H9 (cell line): ENCODE results near the gene MAPKAPK3. TPM values are rescaled to one million over a fixed set of nuclear protein-coding genes. Genes with fewer than 3 reads are reported as not detected.

ENCODE experiments used
- DNase-seq: peaks from one replicate; pipeline ENCODE4 v3.0.0-alpha.2; 2017
- H2AFZ ChIP-seq: one replicate; pipeline ENCODE4 v1.6.1; 2013; ENCODE audit warnings: mild to moderate bottlenecking, low read length, control low read depth, moderate library complexity
- H2AK5ac ChIP-seq: 2 replicates; pipeline ENCODE4 v1.6.1; 2013; ENCODE audit warnings: low read length, control low read depth, mixed read lengths; ENCODE audit not compliant: insufficient read length
- H2BK120ac ChIP-seq: one replicate; pipeline ENCODE4 v1.6.1; 2013; ENCODE audit warnings: low read depth, mild to moderate bottlenecking, low read length, control low read depth, inconsistent platforms; ENCODE audit not compliant: poor library complexity, severe bottlenecking
- H2BK12ac ChIP-seq: 2 replicates; pipeline ENCODE4 v1.6.1; 2013; ENCODE audit warnings: low read length, control low read depth, mixed read lengths, low read depth; ENCODE audit not compliant: insufficient read length
- H2BK15ac ChIP-seq: 2 replicates; pipeline ENCODE4 v1.6.1; 2013; ENCODE audit warnings: low read depth, low read length, control low read depth
- H2BK20ac ChIP-seq: one replicate; pipeline ENCODE4 v1.6.1; 2013; ENCODE audit warnings: low read depth, mild to moderate bottlenecking, low read length, control low read depth, inconsistent platforms; ENCODE audit not compliant: poor library complexity, severe bottlenecking
- H2BK5ac ChIP-seq: 2 replicates; pipeline ENCODE4 v1.6.1; 2013; ENCODE audit warnings: low read length, control low read depth, mixed read lengths; ENCODE audit not compliant: insufficient read length
- H3K14ac ChIP-seq: 2 replicates; pipeline ENCODE4 v1.6.1; 2013; ENCODE audit warnings: low read length, control low read depth; ENCODE audit not compliant: insufficient read depth
- H3K18ac ChIP-seq: 2 replicates; pipeline ENCODE4 v1.6.1; 2013; ENCODE audit warnings: low read depth, mild to moderate bottlenecking, mixed read lengths, low read length, control low read depth; ENCODE audit not compliant: insufficient read length
- H3K23ac ChIP-seq: 2 replicates; pipeline ENCODE4 v1.6.1; 2013; ENCODE audit warnings: low read length, control low read depth, mixed read lengths, low read depth; ENCODE audit not compliant: insufficient read length
- H3K23me2 ChIP-seq: 2 replicates; pipeline ENCODE4 v1.6.1; 2013; ENCODE audit warnings: low read depth, mild to moderate bottlenecking, mixed read lengths, low read length, control low read depth; ENCODE audit not compliant: insufficient read length, poor library complexity, severe bottlenecking
- H3K27ac ChIP-seq: 2 replicates; pipeline ENCODE4 v1.5.1; 2013; ENCODE audit warnings: low read length, control low read depth, mixed read lengths, low read depth; ENCODE audit not compliant: insufficient read length
- H3K27me3 ChIP-seq: 2 replicates; pipeline ENCODE4 v1.6.1; 2013; ENCODE audit warnings: low read length, control low read depth, inconsistent platforms; ENCODE audit not compliant: insufficient read depth
- H3K4ac ChIP-seq: 2 replicates; pipeline ENCODE4 v1.6.1; 2013; ENCODE audit warnings: low read depth, mild to moderate bottlenecking, control low read depth, inconsistent platforms, low read length, moderate library complexity
- H3K4me1 ChIP-seq: 2 replicates; pipeline ENCODE4 v1.6.1; 2013; ENCODE audit warnings: low read length, control low read depth, inconsistent platforms; ENCODE audit not compliant: insufficient read depth
- H3K4me2 ChIP-seq: 2 replicates; pipeline ENCODE4 v1.6.1; 2013; ENCODE audit warnings: low read length, control low read depth, mixed read lengths; ENCODE audit not compliant: insufficient read length, insufficient read depth
- H3K56ac ChIP-seq: 2 replicates; pipeline ENCODE4 v1.6.1; 2013; ENCODE audit warnings: low read depth, mild to moderate bottlenecking, mixed read lengths, low read length, control low read depth; ENCODE audit not compliant: insufficient read length
- H3K79me1 ChIP-seq: 2 replicates; pipeline ENCODE4 v1.6.1; 2013; ENCODE audit warnings: low read depth, mild to moderate bottlenecking, moderate library complexity, low read length, control low read depth, inconsistent platforms; ENCODE audit not compliant: insufficient read depth, poor library complexity, severe bottlenecking
- H3K79me2 ChIP-seq: 2 replicates; pipeline ENCODE4 v1.6.1; 2013; ENCODE audit warnings: low read length, control low read depth, inconsistent platforms; ENCODE audit not compliant: insufficient read depth
- H3K9ac ChIP-seq: 2 replicates; pipeline ENCODE4 v1.6.1; 2013; ENCODE audit warnings: low read length, control low read depth, mixed read lengths; ENCODE audit not compliant: insufficient read length; ENCODE audit errors: extremely low read depth
- H3K9me3 ChIP-seq: one replicate; pipeline ENCODE4 v1.6.1; 2013; ENCODE audit warnings: low read depth, low read length, inconsistent platforms; ENCODE audit not compliant: control insufficient read depth
- H3T11ph ChIP-seq: one replicate; pipeline ENCODE4 v1.6.1; 2013; ENCODE audit warnings: mild to moderate bottlenecking, low read length, control low read depth, inconsistent platforms
- H4K20me1 ChIP-seq: one replicate; pipeline ENCODE4 v1.6.1; 2013; ENCODE audit not compliant: control insufficient read depth, insufficient read length, insufficient read depth
- H4K5ac ChIP-seq: 2 replicates; pipeline ENCODE4 v1.6.1; 2013; ENCODE audit warnings: low read depth, mild to moderate bottlenecking, mixed read lengths, low read length, control low read depth; ENCODE audit not compliant: insufficient read length
- H4K8ac ChIP-seq: replicated peaks from 2 replicates; pipeline ENCODE4 v1.6.1; 2013; ENCODE audit warnings: low read length, control low read depth, mixed read lengths, low read depth; ENCODE audit not compliant: insufficient read length
- H4K91ac ChIP-seq: 2 replicates; pipeline ENCODE4 v1.6.1; 2013; ENCODE audit warnings: low read depth, mild to moderate bottlenecking, moderate library complexity, mixed read lengths, low read length, control low read depth; ENCODE audit not compliant: insufficient read length
- H3K27ac Mint-ChIP-seq, 3 experiments: 2 replicates in 2 of 3; 3 replicates in 1 of 3; pipeline ENCODE4 v1.8.0; 2020 to 2021; ENCODE audit warnings: mixed read lengths in 3 of 3, mild to moderate bottlenecking in 1 of 3, moderate library complexity in 1 of 3
- H3K27me3 Mint-ChIP-seq: 2 replicates; pipeline ENCODE4 v1.8.0; 2021; ENCODE audit warnings: low read depth, mild to moderate bottlenecking, moderate library complexity, mixed read lengths
- H3K36me3 Mint-ChIP-seq, 3 experiments: 2 replicates in 2 of 3; 3 replicates in 1 of 3; pipeline ENCODE4 v1.8.0; 2020 to 2021; ENCODE audit warnings: low read depth in 3 of 3, mixed read lengths in 3 of 3; ENCODE audit not compliant: insufficient read depth in 1 of 3
- H3K4me1 Mint-ChIP-seq, 2 experiments: 2 replicates each; pipeline ENCODE4 v1.8.0; 2020; ENCODE audit warnings: mixed read lengths in 2 of 2
- H3K4me3 Mint-ChIP-seq, 2 experiments: 2 replicates in 1 of 2; 3 replicates in 1 of 2; pipeline ENCODE4 v1.8.0; 2020 to 2021; ENCODE audit warnings: mild to moderate bottlenecking in 2 of 2, mixed read lengths in 2 of 2, moderate library complexity in 1 of 2
- H3K9me3 Mint-ChIP-seq, 2 experiments: 2 replicates in 1 of 2; 3 replicates in 1 of 2; pipeline ENCODE4 v1.8.0; 2020; ENCODE audit warnings: mild to moderate bottlenecking in 2 of 2, mixed read lengths in 2 of 2, moderate library complexity in 1 of 2
- WGBS: extraction: QIAGEN DNeasy Blood & Tissue Kit; methylation state at CpG from one replicate; pipeline ENCODE4 v1.1.7; 2013; ENCODE audit warnings: missing lambda C conversion rate, low lambda C conversion rate, mixed read lengths; ENCODE audit not compliant: insufficient read length; ENCODE audit errors: extremely low coverage; 5-methylcytosine and 5-hydroxymethylcytosine counted together
- total RNA-seq: library from RNA; stranded (reverse); gene quantifications from 2 replicates; pipeline ENCODE4 v1.2.1, GENCODE V29; 2021
- TF ChIP-seq, protein P1 (sequence below): fragments of 200-600 bp; sonication (generic); conservative IDR thresholded peaks from 3 replicates; pipeline ENCODE4 v1.8.0; 2021; ENCODE audit warnings: antibody characterized with exemption, mild to moderate bottlenecking

MAPKAPK3 gene
- total RNA-seq, 1 experiment from 2014 or later = 57.9 TPM

DNA sequence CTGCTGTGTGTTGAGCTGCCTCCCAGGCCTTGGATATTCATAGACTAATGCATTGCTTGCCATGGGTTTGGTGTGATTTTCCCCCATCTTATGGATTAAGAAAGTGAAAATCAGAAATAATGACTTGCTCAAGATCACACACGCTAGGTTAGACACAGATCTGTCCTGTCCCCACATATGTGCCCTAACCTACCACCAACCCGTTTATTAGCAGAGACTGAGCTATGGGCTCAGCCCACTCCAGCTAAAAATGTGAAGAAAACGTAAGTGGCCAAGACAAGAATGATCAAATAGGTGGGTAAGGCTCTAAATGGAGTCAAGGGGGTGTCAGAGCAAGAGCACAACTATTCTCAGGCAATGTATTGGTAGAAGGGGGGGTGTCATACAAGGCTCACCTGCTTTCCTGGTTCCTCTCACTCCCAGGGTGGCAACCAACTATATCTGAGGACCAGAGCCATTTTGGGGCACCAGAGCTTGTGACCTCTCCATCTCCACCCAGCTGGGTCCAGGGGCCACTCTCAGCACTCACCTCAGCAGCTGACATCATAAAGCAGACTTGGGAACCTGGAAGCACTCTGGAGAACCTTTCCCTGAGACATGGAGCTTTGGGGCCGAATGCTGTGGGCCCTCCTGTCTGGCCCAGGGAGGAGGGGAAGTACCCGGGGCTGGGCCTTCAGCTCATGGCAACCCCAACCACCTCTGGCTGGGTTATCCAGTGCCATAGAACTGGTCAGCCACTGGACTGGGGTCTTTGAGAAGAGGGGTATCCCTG lies 46.3 kb upstream of the MAPKAPK3 start:
- Histone ChIP-seq H3K23ac (no peak overlapping the region), H2AFZ (no peak overlapping the region), H3K18ac (no peak overlapping the region), H3K4me1 (no peaks in the 10 kb centered on the region; the same call in 1 of the 2 replicates), H4K91ac (no peak overlapping the region), H3K27ac (no peak overlapping the region), H2BK12ac (no peak overlapping the region), H2BK15ac (no peak overlapping the region), H2AK5ac (no peak overlapping the region), H4K8ac (no peak overlapping the region), H3K9ac (no peak overlapping the region), H3K79me2 (no peaks in the 10 kb centered on the region), H3K56ac (no peak overlapping the region), H4K20me1 (no peaks in the 10 kb centered on the region), H3K14ac (no peak overlapping the region), H3K27me3 (peaks cover 3% of the 10 kb centered on the region; the same call in 1 of the 2 replicates), H3K79me1 (no peaks in the 10 kb centered on the region), H3K4ac (no peak overlapping the region), H2BK120ac (no peak overlapping the region), H4K5ac (no peak overlapping the region), H3T11ph (no peak overlapping the region), H3K9me3 (no peaks in the 10 kb centered on the region), H2BK5ac (no peak overlapping the region), H3K23me2 (peaks cover 10% of the 10 kb centered on the region), H2BK20ac (no peak overlapping the region), H3K4me2 (peak overlapping the region; percentile 58)
- Mint-ChIP-seq H3K9me3 (no peaks in the 10 kb centered on the region), H3K36me3 (peaks cover 0 to 1% (median 0%) of the 10 kb centered on the region in 3 experiments; a peak in 1 of 7 replicates), H3K4me3 (peak overlapping the region; percentile 97 to 99), H3K27ac (no peak overlapping the region; a peak in 1 of 7 replicates), H3K4me1 (peaks cover 7 to 18% of the 10 kb centered on the region in 2 experiments), H3K27me3 (peaks cover 13% of the 10 kb centered on the region)
- whole genome bisulfite sequencing = no CpG with 5 or more reads among the region's 5 CpGs
- TF ChIP-seq, protein P1, sequence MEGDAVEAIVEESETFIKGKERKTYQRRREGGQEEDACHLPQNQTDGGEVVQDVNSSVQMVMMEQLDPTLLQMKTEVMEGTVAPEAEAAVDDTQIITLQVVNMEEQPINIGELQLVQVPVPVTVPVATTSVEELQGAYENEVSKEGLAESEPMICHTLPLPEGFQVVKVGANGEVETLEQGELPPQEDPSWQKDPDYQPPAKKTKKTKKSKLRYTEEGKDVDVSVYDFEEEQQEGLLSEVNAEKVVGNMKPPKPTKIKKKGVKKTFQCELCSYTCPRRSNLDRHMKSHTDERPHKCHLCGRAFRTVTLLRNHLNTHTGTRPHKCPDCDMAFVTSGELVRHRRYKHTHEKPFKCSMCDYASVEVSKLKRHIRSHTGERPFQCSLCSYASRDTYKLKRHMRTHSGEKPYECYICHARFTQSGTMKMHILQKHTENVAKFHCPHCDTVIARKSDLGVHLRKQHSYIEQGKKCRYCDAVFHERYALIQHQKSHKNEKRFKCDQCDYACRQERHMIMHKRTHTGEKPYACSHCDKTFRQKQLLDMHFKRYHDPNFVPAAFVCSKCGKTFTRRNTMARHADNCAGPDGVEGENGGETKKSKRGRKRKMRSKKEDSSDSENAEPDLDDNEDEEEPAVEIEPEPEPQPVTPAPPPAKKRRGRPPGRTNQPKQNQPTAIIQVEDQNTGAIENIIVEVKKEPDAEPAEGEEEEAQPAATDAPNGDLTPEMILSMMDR = no peak
- no peak for DNase-seq
